ENCODE data around the gene SHLD2. TPM values are rescaled to one million over a fixed set of nuclear protein-coding genes. Genes with fewer than 3 reads are reported as not detected.
"Not testable (repeated sequence)": the region's sequence is repeated elsewhere in the genome, so short reads cannot be mapped to it uniquely, and the experiment has no call there.

Gene SHLD2
- total and polyA plus RNA-seq, 2 of the 13 experiments (the other 11 are each of a cell fraction or from before 2014, with no cell fraction given), result 25.7 to 53.7 TPM

DNA sequence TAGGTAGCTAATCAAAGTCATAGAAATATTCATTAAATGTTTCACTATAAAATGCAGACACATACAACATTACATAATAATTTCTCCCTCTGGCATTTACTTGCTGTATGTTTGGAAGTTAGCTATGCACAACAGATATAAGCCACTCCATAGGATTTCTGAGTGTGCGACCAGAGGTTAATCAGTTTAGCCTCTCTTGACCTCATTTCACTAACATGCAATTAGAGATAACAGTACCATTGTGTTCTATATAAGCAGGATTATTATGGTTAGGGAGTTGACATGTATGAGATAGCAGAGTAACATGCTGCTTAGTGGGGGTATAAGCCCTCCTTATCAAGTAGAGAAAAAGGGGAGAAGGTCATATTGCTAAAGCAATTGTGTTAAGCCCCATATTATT is 26.7 kb upstream of the SHLD2 start:
- intact Hi-C loops (cut with micrococcal nuclease; ENCODE audit: unreplicated experiment), result no loop called here
- CTCF ChIA-PET (ENCODE audit: low intra/inter-chr PET ratio, low total read pairs), result no interaction called here

DNA sequence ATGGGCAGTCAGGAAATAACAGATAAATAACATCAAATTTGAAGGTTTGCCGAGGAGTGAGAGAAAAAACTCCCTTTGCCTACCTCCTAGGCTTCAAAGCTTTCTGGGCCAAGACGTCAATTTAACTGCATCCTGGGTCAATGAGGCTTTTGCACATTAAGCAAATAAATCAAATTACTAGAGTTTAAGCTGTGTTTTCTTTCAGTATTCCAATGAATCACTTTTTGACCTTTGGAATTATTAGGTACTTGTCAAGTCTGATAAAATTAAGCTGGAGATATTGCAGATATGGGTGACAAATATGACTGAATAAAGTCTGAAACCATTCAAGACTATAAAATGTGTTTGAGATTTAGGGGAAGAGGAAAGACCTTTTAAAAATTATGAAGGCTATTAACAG is 22.6 kb upstream of the SHLD2 start:
- Histone ChIP-seq H3K4me3 (replicated peaks in 1 of 3; ENCODE audit: insufficient read depth in 1 of 3, low read depth in 2 of 3, low read length in 3 of 3) (no peak overlapping the region), H2AFZ (ENCODE audit: low read length) (no peak overlapping the region), H3K4me2 (ENCODE audit: low read depth, low read length) (no peak overlapping the region), H3K9ac (ENCODE audit: insufficient read depth, low read depth, low read length) (no peak overlapping the region), H3K27me3 (ENCODE audit: control insufficient read depth in 1 of 2, insufficient read depth in 2 of 2, low read length in 2 of 2) (no peaks in the 10 kb centered on the region), H3K27ac (ENCODE audit: extremely low read length, insufficient read depth, low read length) (peak overlapping the region; percentile 2), H3K36me3 (replicated peaks in 1 of 2; ENCODE audit: control insufficient read depth in 1 of 2, insufficient read depth in 2 of 2, low read length in 2 of 2) (peaks cover 18 to 71% of the 10 kb centered on the region in 2 experiments), H3K4me1 (ENCODE audit: insufficient read depth, low read length) (peaks cover 48% of the 10 kb centered on the region), H3K9me3 (ENCODE audit: low read length) (no peaks in the 10 kb centered on the region), H4K20me1 (ENCODE audit: insufficient read depth, low read length) (peaks cover 16% of the 10 kb centered on the region), H3K79me2 (ENCODE audit: insufficient read depth, low read length) (peaks cover 23% of the 10 kb centered on the region)
- ATAC-seq, result no peak
- DNase-seq (ENCODE audit: low spot score), result no peak
- no peak for TF ChIP-seq NFATC3 (CRISPR knock-in tag; IDR thresholded peaks at IDR 0.05)
- POLR2A ChIA-PET, result interaction anchor here (0.5 to 2.9 kb wide), 2 partner anchors 20 to 105 kb away, joined by 3 to 8 read pairs; no protein-coding TSS in a partner anchor
- CTCF ChIA-PET (ENCODE audit: low intra/inter-chr PET ratio, low total read pairs), result no interaction called here
- BruUV-seq (replicated peaks), result no TSS peak
- WGBS (ENCODE audit: low lambda C conversion rate), result 88% methylated on average over 2 of the region's 2 CpGs
- no peak for FAIRE-seq
- in situ Hi-C loops (cut with HindIII; ENCODE audit: extremely low pct_ligation_motif_present, low pct_unique_long_range_greater_than_20kb) (no loop called here), intact Hi-C loops (cut with micrococcal nuclease; ENCODE audit: unreplicated experiment) (no loop called here)

More for the DNA sequence above, 26.7 kb upstream of the SHLD2 start:
- in situ Hi-C loops (cut with HindIII; ENCODE audit: extremely low pct_ligation_motif_present, low pct_unique_long_range_greater_than_20kb), result no loop called here
- DNase-seq (ENCODE audit: low spot score) (no peak), FAIRE-seq (no peak), ATAC-seq (no peak)
- Histone ChIP-seq H3K9ac (ENCODE audit: insufficient read depth, low read depth, low read length) (no peak overlapping the region), H3K27ac (ENCODE audit: extremely low read length, insufficient read depth, low read length) (no peak overlapping the region), H3K9me3 (ENCODE audit: low read length) (no peaks in the 10 kb centered on the region), H3K4me3 (replicated peaks in 1 of 3; ENCODE audit: insufficient read depth in 1 of 3, low read depth in 2 of 3, low read length in 3 of 3) (no peak overlapping the region), H4K20me1 (ENCODE audit: insufficient read depth, low read length) (peaks cover 19% of the 10 kb centered on the region), H3K4me1 (ENCODE audit: insufficient read depth, low read length) (peaks cover 58% of the 10 kb centered on the region), H3K4me2 (ENCODE audit: low read depth, low read length) (no peak overlapping the region), H2AFZ (ENCODE audit: low read length) (no peak overlapping the region), H3K79me2 (ENCODE audit: insufficient read depth, low read length) (peaks cover 8% of the 10 kb centered on the region), H3K27me3 (ENCODE audit: control insufficient read depth in 1 of 2, insufficient read depth in 2 of 2, low read length in 2 of 2) (no peaks in the 10 kb centered on the region), H3K36me3 (replicated peaks in 1 of 2; ENCODE audit: control insufficient read depth in 1 of 2, insufficient read depth in 2 of 2, low read length in 2 of 2) (peaks cover 22 to 86% of the 10 kb centered on the region in 2 experiments)
- WGBS (ENCODE audit: low lambda C conversion rate), result 93% methylated on average over 1 of the region's 1 CpG
- TF ChIP-seq POLR2AphosphoS5 (IDR thresholded peaks at IDR 0.05; ENCODE audit: low read depth, low read length) (peak; percentile 31; the same call in 1 of the 2 replicates), LCORL (IDR thresholded peaks at IDR 0.05) (no peak), LCORL (CRISPR knock-in tag; IDR thresholded peaks at IDR 0.05) (no peak)
- POLR2A ChIA-PET, result no interaction called here
- no TSS peak for BruUV-seq (replicated peaks)

DNA sequence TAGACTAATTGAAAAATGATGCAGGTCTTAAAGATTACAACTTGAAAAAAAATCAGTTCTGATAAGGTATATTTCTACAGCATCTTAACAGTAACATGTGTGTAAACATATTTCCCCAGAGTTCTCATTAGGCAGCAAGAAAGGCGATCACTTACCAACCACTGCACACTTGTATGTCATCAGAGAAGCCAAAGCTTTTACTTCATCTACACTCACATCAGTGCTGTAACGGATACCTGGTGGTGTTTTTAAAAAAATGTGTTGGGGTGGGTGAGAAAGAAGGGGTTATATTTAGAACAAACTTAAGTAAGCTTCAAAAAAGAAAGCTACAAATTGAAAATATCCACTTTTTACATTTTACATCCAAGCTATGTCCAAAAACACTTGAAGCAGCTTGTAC is 18.6 kb upstream of the SHLD2 start:
- H3K27me3 ChIP-seq (ENCODE audit: control insufficient read depth in 1 of 2, insufficient read depth in 2 of 2, low read length in 2 of 2); DNase-seq (ENCODE audit: low spot score); BruUV-seq (replicated peaks); H3K9me3 ChIP-seq (ENCODE audit: low read length); CTCF ChIA-PET (ENCODE audit: low intra/inter-chr PET ratio, low total read pairs); FAIRE-seq; H3K4me2 ChIP-seq (ENCODE audit: low read depth, low read length); H3K9ac ChIP-seq (ENCODE audit: insufficient read depth, low read depth, low read length); ATAC-seq; intact Hi-C loops (cut with micrococcal nuclease; ENCODE audit: unreplicated experiment); in situ Hi-C loops (cut with HindIII; ENCODE audit: extremely low pct_ligation_motif_present, low pct_unique_long_range_greater_than_20kb); H3K27ac ChIP-seq (ENCODE audit: extremely low read length, insufficient read depth, low read length); H2AFZ ChIP-seq (ENCODE audit: low read length); H3K4me3 ChIP-seq (replicated peaks in 1 of 3; ENCODE audit: insufficient read depth in 1 of 3, low read depth in 2 of 3, low read length in 3 of 3): not testable (repeated sequence)
- Histone ChIP-seq H3K36me3 (replicated peaks in 1 of 2; ENCODE audit: control insufficient read depth in 1 of 2, insufficient read depth in 2 of 2, low read length in 2 of 2) (peaks cover 15 to 59% of the 10 kb centered on the region in 2 experiments; a peak in 4 of 5 replicates), H3K79me2 (ENCODE audit: insufficient read depth, low read length) (peaks cover 41% of the 10 kb centered on the region), H4K20me1 (ENCODE audit: insufficient read depth, low read length) (peaks cover 34% of the 10 kb centered on the region), H3K4me1 (ENCODE audit: insufficient read depth, low read length) (peaks cover 27% of the 10 kb centered on the region)
- POLR2A ChIA-PET, result interaction anchor here (0.7 kb wide), 1 partner anchor 16 kb away, joined by 3 read pairs; no protein-coding TSS in a partner anchor
- 96% methylated on average over 2 of the region's 2 CpGs for WGBS (ENCODE audit: low lambda C conversion rate)
